NCI-H2196 (cell line): Measurements from ENCODE around the gene FAM237B.

Experiments used
- DNase-seq: peaks from one replicate; lab custom pipeline; 2025; ENCODE audit not compliant: unreplicated experiment; lab: John Stamatoyannopoulos, UW

The FAM237B gene

GRCh38 chr7:90298145-90299038 is 22.7 kb downstream of the FAM237B start:
- DNase-seq = peak; percentile 32

GRCh38 chr7:90290244-90291113 is 30.6 kb downstream of the FAM237B start:
- no peak for DNase-seq

- no peak for DNase-seq
Measured at GRCh38 chr7:90288154-90288553, 33.0 kb downstream of the FAM237B start.

GRCh38 chr7:90276033-90276728 is 44.9 kb downstream of the FAM237B start:
- DNase-seq = no peak

GRCh38 chr7:90274161-90274560 is 46.9 kb downstream of the FAM237B start:
- no peak for DNase-seq

GRCh38 chr7:90272242-90272641 is 48.9 kb downstream of the FAM237B start:
- DNase-seq = no peak

GRCh38 chr7:90271753-90272152 is 49.4 kb downstream of the FAM237B start:
- DNase-seq = no peak

GRCh38 chr7:90270431-90271178 is 50.5 kb downstream of the FAM237B start:
- DNase-seq = no peak

- DNase-seq = no peak
Measured at GRCh38 chr7:90269163-90269562, 51.9 kb downstream of the FAM237B start.

GRCh38 chr7:90267263-90267858 is 53.7 kb downstream of the FAM237B start:
- DNase-seq = no peak

GRCh38 chr7:90266808-90267207 is 54.3 kb downstream of the FAM237B start:
- no peak for DNase-seq
